Measurements from ENCODE around the gene ARHGEF7. TPM values are rescaled to one million over a fixed set of nuclear protein-coding genes. Genes with fewer than 3 reads are reported as not detected.

The ARHGEF7 gene
- total RNA-seq, 1 experiment from 2014 or later, result 41.5 TPM

GRCh38 chr13:111323549-111323948 lies 208.4 kb downstream of the ARHGEF7 start:
- DNase-seq (ENCODE audit: low spot score), result no peak

- no peak for DNase-seq (ENCODE audit: low spot score)
Observed at GRCh38 chr13:111323950-111324651, 209.0 kb downstream of the ARHGEF7 start.

- DNase-seq (ENCODE audit: low spot score), result no peak
Observed at GRCh38 chr13:111324736-111325135, 209.6 kb downstream of the ARHGEF7 start.

- no peak for DNase-seq (ENCODE audit: low spot score)
Observed at GRCh38 chr13:111325146-111325890, 210.2 kb downstream of the ARHGEF7 start.

- no peak for DNase-seq (ENCODE audit: low spot score)
Observed at GRCh38 chr13:111325941-111326620, 211.0 kb downstream of the ARHGEF7 start.

GRCh38 chr13:111326621-111326965 lies 211.5 kb downstream of the ARHGEF7 start:
- DNase-seq (ENCODE audit: low spot score), result no peak

GRCh38 chr13:111326981-111327642 lies 212.0 kb downstream of the ARHGEF7 start:
- DNase-seq (ENCODE audit: low spot score), result no peak

GRCh38 chr13:111327730-111328573 lies 212.8 kb downstream of the ARHGEF7 start:
- no peak for DNase-seq (ENCODE audit: low spot score)

GRCh38 chr13:111328574-111329410 lies 213.7 kb downstream of the ARHGEF7 start:
- no peak for DNase-seq (ENCODE audit: low spot score)

- no peak for DNase-seq (ENCODE audit: low spot score)
Observed at GRCh38 chr13:111329641-111330040, 214.5 kb downstream of the ARHGEF7 start.

- no peak for DNase-seq (ENCODE audit: low spot score)
Observed at GRCh38 chr13:111330066-111330610, 215.0 kb downstream of the ARHGEF7 start.

GRCh38 chr13:111335298-111335697 lies 220.2 kb downstream of the ARHGEF7 start:
- no peak for DNase-seq (ENCODE audit: low spot score)

GRCh38 chr13:111336666-111337065 lies 221.6 kb downstream of the ARHGEF7 start:
- no peak for DNase-seq (ENCODE audit: low spot score)

GRCh38 chr13:111337206-111337605 lies 222.1 kb downstream of the ARHGEF7 start:
- no peak for DNase-seq (ENCODE audit: low spot score)

- no peak for DNase-seq (ENCODE audit: low spot score)
Observed at GRCh38 chr13:111337741-111338140, 222.6 kb downstream of the ARHGEF7 start.

GRCh38 chr13:111338841-111339240 lies 223.7 kb downstream of the ARHGEF7 start:
- DNase-seq (ENCODE audit: low spot score), result no peak

GRCh38 chr13:111339366-111340143 lies 224.4 kb downstream of the ARHGEF7 start:
- no peak for DNase-seq (ENCODE audit: low spot score)

GRCh38 chr13:111341886-111342285 lies 226.8 kb downstream of the ARHGEF7 start:
- no peak for DNase-seq (ENCODE audit: low spot score)

GRCh38 chr13:111342721-111343120 lies 227.6 kb downstream of the ARHGEF7 start:
- DNase-seq (ENCODE audit: low spot score), result no peak
